H9 (cell line): ENCODE measurements around the gene WDR4. TPM values are rescaled to one million over a fixed set of nuclear protein-coding genes. Genes with fewer than 3 reads are reported as not detected.
"Not testable (repeated sequence)": the region's sequence is repeated elsewhere in the genome, so short reads cannot be mapped to it uniquely, and the experiment has no call there.

Source experiments
- DNase-seq: peaks from one replicate; pipeline ENCODE4 v3.0.0-alpha.2; 2017
- H2AFZ ChIP-seq: one replicate; pipeline ENCODE4 v1.6.1; 2013; ENCODE audit warnings: mild to moderate bottlenecking, low read length, control low read depth, moderate library complexity
- H2AK5ac ChIP-seq: 2 replicates; pipeline ENCODE4 v1.6.1; 2013; ENCODE audit warnings: low read length, control low read depth, mixed read lengths; ENCODE audit not compliant: insufficient read length
- H2BK120ac ChIP-seq: one replicate; pipeline ENCODE4 v1.6.1; 2013; ENCODE audit warnings: low read depth, mild to moderate bottlenecking, low read length, control low read depth, inconsistent platforms; ENCODE audit not compliant: poor library complexity, severe bottlenecking
- H2BK12ac ChIP-seq: 2 replicates; pipeline ENCODE4 v1.6.1; 2013; ENCODE audit warnings: low read length, control low read depth, mixed read lengths, low read depth; ENCODE audit not compliant: insufficient read length
- H2BK15ac ChIP-seq: 2 replicates; pipeline ENCODE4 v1.6.1; 2013; ENCODE audit warnings: low read depth, low read length, control low read depth
- H2BK20ac ChIP-seq: one replicate; pipeline ENCODE4 v1.6.1; 2013; ENCODE audit warnings: low read depth, mild to moderate bottlenecking, low read length, control low read depth, inconsistent platforms; ENCODE audit not compliant: poor library complexity, severe bottlenecking
- H2BK5ac ChIP-seq: 2 replicates; pipeline ENCODE4 v1.6.1; 2013; ENCODE audit warnings: low read length, control low read depth, mixed read lengths; ENCODE audit not compliant: insufficient read length
- H3K14ac ChIP-seq: 2 replicates; pipeline ENCODE4 v1.6.1; 2013; ENCODE audit warnings: low read length, control low read depth; ENCODE audit not compliant: insufficient read depth
- H3K18ac ChIP-seq: 2 replicates; pipeline ENCODE4 v1.6.1; 2013; ENCODE audit warnings: low read depth, mild to moderate bottlenecking, mixed read lengths, low read length, control low read depth; ENCODE audit not compliant: insufficient read length
- H3K23ac ChIP-seq: 2 replicates; pipeline ENCODE4 v1.6.1; 2013; ENCODE audit warnings: low read length, control low read depth, mixed read lengths, low read depth; ENCODE audit not compliant: insufficient read length
- H3K23me2 ChIP-seq: 2 replicates; pipeline ENCODE4 v1.6.1; 2013; ENCODE audit warnings: low read depth, mild to moderate bottlenecking, mixed read lengths, low read length, control low read depth; ENCODE audit not compliant: insufficient read length, poor library complexity, severe bottlenecking
- H3K27ac ChIP-seq: 2 replicates; pipeline ENCODE4 v1.5.1; 2013; ENCODE audit warnings: low read length, control low read depth, mixed read lengths, low read depth; ENCODE audit not compliant: insufficient read length
- H3K27me3 ChIP-seq: 2 replicates; pipeline ENCODE4 v1.6.1; 2013; ENCODE audit warnings: low read length, control low read depth, inconsistent platforms; ENCODE audit not compliant: insufficient read depth
- H3K4ac ChIP-seq: 2 replicates; pipeline ENCODE4 v1.6.1; 2013; ENCODE audit warnings: low read depth, mild to moderate bottlenecking, control low read depth, inconsistent platforms, low read length, moderate library complexity
- H3K4me1 ChIP-seq: 2 replicates; pipeline ENCODE4 v1.6.1; 2013; ENCODE audit warnings: low read length, control low read depth, inconsistent platforms; ENCODE audit not compliant: insufficient read depth
- H3K4me2 ChIP-seq: 2 replicates; pipeline ENCODE4 v1.6.1; 2013; ENCODE audit warnings: low read length, control low read depth, mixed read lengths; ENCODE audit not compliant: insufficient read length, insufficient read depth
- H3K56ac ChIP-seq: 2 replicates; pipeline ENCODE4 v1.6.1; 2013; ENCODE audit warnings: low read depth, mild to moderate bottlenecking, mixed read lengths, low read length, control low read depth; ENCODE audit not compliant: insufficient read length
- H3K79me1 ChIP-seq: 2 replicates; pipeline ENCODE4 v1.6.1; 2013; ENCODE audit warnings: low read depth, mild to moderate bottlenecking, moderate library complexity, low read length, control low read depth, inconsistent platforms; ENCODE audit not compliant: insufficient read depth, poor library complexity, severe bottlenecking
- H3K79me2 ChIP-seq: 2 replicates; pipeline ENCODE4 v1.6.1; 2013; ENCODE audit warnings: low read length, control low read depth, inconsistent platforms; ENCODE audit not compliant: insufficient read depth
- H3K9ac ChIP-seq: 2 replicates; pipeline ENCODE4 v1.6.1; 2013; ENCODE audit warnings: low read length, control low read depth, mixed read lengths; ENCODE audit not compliant: insufficient read length; ENCODE audit errors: extremely low read depth
- H3K9me3 ChIP-seq: one replicate; pipeline ENCODE4 v1.6.1; 2013; ENCODE audit warnings: low read depth, low read length, inconsistent platforms; ENCODE audit not compliant: control insufficient read depth
- H3T11ph ChIP-seq: one replicate; pipeline ENCODE4 v1.6.1; 2013; ENCODE audit warnings: mild to moderate bottlenecking, low read length, control low read depth, inconsistent platforms
- H4K20me1 ChIP-seq: one replicate; pipeline ENCODE4 v1.6.1; 2013; ENCODE audit not compliant: control insufficient read depth, insufficient read length, insufficient read depth
- H4K5ac ChIP-seq: 2 replicates; pipeline ENCODE4 v1.6.1; 2013; ENCODE audit warnings: low read depth, mild to moderate bottlenecking, mixed read lengths, low read length, control low read depth; ENCODE audit not compliant: insufficient read length
- H4K8ac ChIP-seq: replicated peaks from 2 replicates; pipeline ENCODE4 v1.6.1; 2013; ENCODE audit warnings: low read length, control low read depth, mixed read lengths, low read depth; ENCODE audit not compliant: insufficient read length
- H4K91ac ChIP-seq: 2 replicates; pipeline ENCODE4 v1.6.1; 2013; ENCODE audit warnings: low read depth, mild to moderate bottlenecking, moderate library complexity, mixed read lengths, low read length, control low read depth; ENCODE audit not compliant: insufficient read length
- H3K27ac Mint-ChIP-seq, 3 experiments: 2 replicates in 2 of 3; 3 replicates in 1 of 3; pipeline ENCODE4 v1.8.0; 2020 to 2021; ENCODE audit warnings: mixed read lengths in 3 of 3, mild to moderate bottlenecking in 1 of 3, moderate library complexity in 1 of 3
- H3K27me3 Mint-ChIP-seq: 2 replicates; pipeline ENCODE4 v1.8.0; 2021; ENCODE audit warnings: low read depth, mild to moderate bottlenecking, moderate library complexity, mixed read lengths
- H3K36me3 Mint-ChIP-seq, 3 experiments: 2 replicates in 2 of 3; 3 replicates in 1 of 3; pipeline ENCODE4 v1.8.0; 2020 to 2021; ENCODE audit warnings: low read depth in 3 of 3, mixed read lengths in 3 of 3; ENCODE audit not compliant: insufficient read depth in 1 of 3
- H3K4me1 Mint-ChIP-seq, 2 experiments: 2 replicates each; pipeline ENCODE4 v1.8.0; 2020; ENCODE audit warnings: mixed read lengths in 2 of 2
- H3K4me3 Mint-ChIP-seq, 2 experiments: 2 replicates in 1 of 2; 3 replicates in 1 of 2; pipeline ENCODE4 v1.8.0; 2020 to 2021; ENCODE audit warnings: mild to moderate bottlenecking in 2 of 2, mixed read lengths in 2 of 2, moderate library complexity in 1 of 2
- H3K9me3 Mint-ChIP-seq, 2 experiments: 2 replicates in 1 of 2; 3 replicates in 1 of 2; pipeline ENCODE4 v1.8.0; 2020; ENCODE audit warnings: mild to moderate bottlenecking in 2 of 2, mixed read lengths in 2 of 2, moderate library complexity in 1 of 2
- CTCF ChIP-seq: fragments of 200-600 bp; sonication (generic); conservative IDR thresholded peaks from 3 replicates; pipeline ENCODE4 v1.8.0; 2021; ENCODE audit warnings: antibody characterized with exemption, mild to moderate bottlenecking
- WGBS: extraction: QIAGEN DNeasy Blood & Tissue Kit; methylation state at CpG from one replicate; pipeline ENCODE4 v1.1.7; 2013; ENCODE audit warnings: missing lambda C conversion rate, low lambda C conversion rate, mixed read lengths; ENCODE audit not compliant: insufficient read length; ENCODE audit errors: extremely low coverage; 5-methylcytosine and 5-hydroxymethylcytosine counted together
- total RNA-seq: library from RNA; stranded (reverse); gene quantifications from 2 replicates; pipeline ENCODE4 v1.2.1, GENCODE V29; 2021

Gene WDR4
- total RNA-seq, 1 experiment from 2014 or later, result 54.4 TPM

GRCh38 chr21:42848932-42849758 lies 30.2 kb downstream of the WDR4 start:
- Mint-ChIP-seq H3K27ac (peak overlapping the region; percentile 44 to 97 (median 72); a peak in 5 of 7 replicates), H3K9me3 (no peaks in the 10 kb centered on the region), H3K27me3 (no peaks in the 10 kb centered on the region), H3K4me1 (no peaks in the 10 kb centered on the region), H3K4me3 (no peak overlapping the region), H3K36me3 (peaks cover 56 to 94% (median 91%) of the 10 kb centered on the region in 3 experiments)
- Histone ChIP-seq H3K9me3 (no peaks in the 10 kb centered on the region), H3K9ac (no peak overlapping the region), H4K20me1 (no peaks in the 10 kb centered on the region), H2BK20ac (no peak overlapping the region), H2AFZ (no peak overlapping the region), H3K23ac (no peak overlapping the region), H3K79me2 (peaks cover 4% of the 10 kb centered on the region), H3K4me2 (no peak overlapping the region), H2AK5ac (no peak overlapping the region), H3K4me1 (no peaks in the 10 kb centered on the region), H4K8ac (peak overlapping the region; percentile 95), H3K27me3 (no peaks in the 10 kb centered on the region), H2BK120ac (no peak overlapping the region), H3K27ac (no peak overlapping the region), H2BK12ac (no peak overlapping the region), H3K56ac (no peak overlapping the region), H2BK15ac (no peak overlapping the region), H4K91ac (no peak overlapping the region), H3T11ph (no peak overlapping the region), H3K18ac (no peak overlapping the region), H2BK5ac (peak overlapping the region; percentile 75), H3K4ac (no peak overlapping the region), H4K5ac (peak overlapping the region; percentile 48), H3K14ac (no peak overlapping the region), H3K79me1 (peaks cover 8% of the 10 kb centered on the region), H3K23me2 (no peaks in the 10 kb centered on the region)
- no peak for DNase-seq
- no peak for TF ChIP-seq CTCF
- no CpG with 5 or more reads among the region's 54 CpGs for WGBS

- H3K4me1 ChIP-seq, H3K18ac ChIP-seq, H3K79me1 ChIP-seq, H3K23me2 ChIP-seq, H2AFZ ChIP-seq, H2BK120ac ChIP-seq, H3K4me2 ChIP-seq, H3K4ac ChIP-seq, H4K20me1 ChIP-seq, H3K56ac ChIP-seq, H3K4me1 Mint-ChIP-seq, H3K23ac ChIP-seq, H2BK20ac ChIP-seq, H3K79me2 ChIP-seq, H3K9ac ChIP-seq, H3K27me3 Mint-ChIP-seq, H4K5ac ChIP-seq, H3K9me3 Mint-ChIP-seq, H3K4me3 Mint-ChIP-seq, H2BK5ac ChIP-seq, H3T11ph ChIP-seq, DNase-seq, H2AK5ac ChIP-seq, H3K9me3 ChIP-seq, H3K27me3 ChIP-seq, H2BK15ac ChIP-seq, H4K91ac ChIP-seq, H3K14ac ChIP-seq, H3K27ac ChIP-seq, H2BK12ac ChIP-seq: not testable (repeated sequence)
- H4K8ac ChIP-seq, result peak overlapping the region; percentile 95
- Mint-ChIP-seq H3K27ac (peak overlapping the region in 2 of 3 experiments; percentile 79 to 97; a peak in 3 of 7 replicates), H3K36me3 (peaks cover 54 to 91% (median 87%) of the 10 kb centered on the region in 3 experiments)
- no CpG with 5 or more reads among the region's 95 CpGs for WGBS
These were observed 31.0 kb downstream of the WDR4 start for GRCh38 chr21:42848144-42848931.
